Keratinocyte (primary cell): ENCODE measurements around the gene CSTB. TPM values are rescaled to one million over a fixed set of nuclear protein-coding genes. Genes with fewer than 3 reads are reported as not detected.

Experiments used
- DNase-seq: peaks from one replicate; pipeline ENCODE4 v3.0.0-alpha.2; 2011; ENCODE audit warnings: low read depth, missing footprints, low spot score
- FAIRE-seq: peaks from 2 replicates; lab custom pipeline; 2011; peaks lifted over from hg19 to GRCh38; lab: Jason Lieb, UNC
- H2AFZ ChIP-seq: 2 replicates; pipeline ENCODE4 v1.6.0; 2012; ENCODE audit warnings: low read length, control low read depth, inconsistent platforms; ENCODE audit not compliant: control insufficient read depth
- H3K27ac ChIP-seq: 2 replicates; pipeline ENCODE4 v1.5.1; 2011; ENCODE audit warnings: low read length; ENCODE audit not compliant: control insufficient read depth, insufficient read depth
- H3K27me3 ChIP-seq: 3 replicates; pipeline ENCODE4 v1.6.0; 2011; ENCODE audit warnings: low read length; ENCODE audit not compliant: control insufficient read depth, insufficient read depth; ENCODE audit errors: extremely low read depth
- H3K36me3 ChIP-seq, 2 experiments: 2 replicates in 1 of 2; 3 replicates in 1 of 2; pipeline ENCODE4 v1.5.1; 2011; ENCODE audit warnings: low read length in 2 of 2, mild to moderate bottlenecking in 1 of 2; ENCODE audit not compliant: control insufficient read depth in 2 of 2, insufficient read depth in 2 of 2; ENCODE audit errors: extremely low read depth in 1 of 2
- H3K4me1 ChIP-seq: 3 replicates; pipeline ENCODE4 v1.5.1; 2011; ENCODE audit warnings: low read length; ENCODE audit not compliant: control insufficient read depth, insufficient read depth; ENCODE audit errors: extremely low read depth
- H3K4me2 ChIP-seq: 3 replicates; pipeline ENCODE4 v1.6.0; 2011; ENCODE audit warnings: low read depth, low read length; ENCODE audit not compliant: control insufficient read depth, insufficient read depth; ENCODE audit errors: extremely low read depth
- H3K4me3 ChIP-seq, 3 experiments: fragments of 200-600 bp in 1 of 3; sonication (generic) in 1 of 3; 2 replicates in 2 of 3; 3 replicates in 1 of 3; pipeline ENCODE4 v1.5.1; 2011 to 2016; ENCODE audit warnings: low read length in 3 of 3, mild to moderate bottlenecking in 3 of 3, control low read depth in 2 of 3, inconsistent platforms in 1 of 3, low read depth in 1 of 3, mixed read lengths in 1 of 3, mixed run types in 1 of 3, moderate library complexity in 1 of 3; ENCODE audit not compliant: control insufficient read depth in 2 of 3, insufficient read depth in 2 of 3; ENCODE audit errors: extremely low read depth in 1 of 3
- H3K79me2 ChIP-seq: 2 replicates; pipeline ENCODE4 v1.6.0; 2012; ENCODE audit warnings: low read length; ENCODE audit not compliant: control insufficient read depth, insufficient read depth
- H3K9ac ChIP-seq: 3 replicates; pipeline ENCODE4 v1.6.0; 2011; ENCODE audit warnings: low read length; ENCODE audit not compliant: control insufficient read depth, insufficient read depth; ENCODE audit errors: extremely low read depth
- H3K9me1 ChIP-seq: 3 replicates; pipeline ENCODE4 v1.6.0; 2011; ENCODE audit warnings: low read length; ENCODE audit not compliant: control insufficient read depth, insufficient read depth; ENCODE audit errors: extremely low read depth
- H3K9me3 ChIP-seq: 2 replicates; pipeline ENCODE4 v1.5.1; 2012; ENCODE audit warnings: low read depth, low read length; ENCODE audit not compliant: control insufficient read depth
- H4K20me1 ChIP-seq: 3 replicates; pipeline ENCODE4 v1.6.0; 2011; ENCODE audit warnings: low read length; ENCODE audit not compliant: control insufficient read depth, insufficient read depth; ENCODE audit errors: extremely low read depth
- EZH2 ChIP-seq: IDR thresholded peaks from one replicate; pipeline ENCODE4 v1.6.1; 2012; ENCODE audit warnings: inconsistent platforms, mild to moderate bottlenecking, low read length, moderate library complexity
- dilution Hi-C: fragments of 300-500 bp; cut with MboI; formaldehyde crosslinking; loops from one replicate; pipeline ENCODE4 v1.7.0; 2020; ENCODE audit warnings: low sequenced_read_pairs; ENCODE audit not compliant: extremely low pct_ligation_motif_present
- polyA plus RNA-seq, 5 experiments: library from polyadenylated mRNA; depleted of rRNA in 3 of 5; stranded (reverse) in 3 of 5; stranded (forward) in 1 of 5; unstranded in 1 of 5; fragments of >200 nt; gene quantifications; 1 replicate in 1 of 5; 2 replicates in 3 of 5; 3 replicates in 1 of 5; pipeline versions ENCODE4 v1.2.1 to v1.2.3, GENCODE V29; 2011 to 2012; ENCODE audit warnings: missing spikeins in 2 of 5, low read depth in 1 of 5, low replicate concordance in 1 of 5
- TF ChIP-seq, protein P1 (sequence below), 3 experiments: IDR thresholded peaks in 1 of 3; conservative IDR thresholded peaks in 1 of 3; optimal IDR thresholded peaks in 1 of 3; 2 replicates in 2 of 3; 3 replicates in 1 of 3; pipeline versions ENCODE3 to v1.5.1; 2011; ENCODE audit warnings: low read length in 3 of 3, mild to moderate bottlenecking in 3 of 3, moderate library complexity in 2 of 3, control low read depth in 1 of 3, inconsistent platforms in 1 of 3; ENCODE audit not compliant: insufficient read depth in 2 of 3; ENCODE audit errors: extremely low read depth in 1 of 3

The CSTB gene
- polyA plus RNA-seq, 1 donor (not counting 4 experiments of a cell fraction or from before 2014, with no cell fraction given) = 126 TPM

DNA sequence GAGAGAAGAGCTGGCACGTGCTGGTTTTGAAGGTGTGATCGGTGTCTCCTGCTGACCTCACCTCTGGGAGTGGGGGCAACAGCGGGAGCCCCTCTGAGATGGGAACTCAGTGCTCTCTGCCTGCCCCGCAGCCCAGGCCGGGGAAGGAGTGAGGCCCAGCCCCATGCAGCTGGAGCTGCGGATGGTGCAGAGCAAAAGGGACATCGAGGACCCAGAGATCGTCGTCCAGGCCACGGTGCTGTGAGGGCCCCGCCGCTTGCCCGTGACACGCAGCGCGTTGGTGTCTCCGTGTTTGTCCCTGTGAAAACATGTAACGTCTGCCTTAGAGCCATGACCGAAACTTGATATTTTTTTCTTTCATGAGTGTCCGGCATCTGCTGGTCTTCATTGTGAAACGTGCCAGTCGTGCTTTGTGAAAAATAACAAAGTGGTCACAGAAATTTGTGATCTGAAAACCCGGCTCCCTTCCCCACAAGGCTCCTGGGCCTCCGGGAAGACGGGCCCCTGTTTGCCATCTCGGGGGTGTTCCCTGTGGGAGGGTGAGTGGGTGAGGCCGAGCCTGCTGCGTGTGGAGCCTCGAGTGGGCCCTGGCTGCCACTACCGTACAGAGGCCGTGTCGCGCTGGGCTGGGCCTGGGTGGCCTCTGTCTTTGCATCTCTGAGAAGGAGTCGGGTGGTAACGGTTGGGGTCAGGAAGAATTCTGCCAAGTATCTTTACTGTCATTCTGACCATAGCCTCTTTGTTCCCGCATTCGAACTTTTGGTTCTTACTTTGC is 20.1 kb downstream of the CSTB start:
- Histone ChIP-seq H3K9me3 (no peaks in the 10 kb centered on the region), H3K27me3 (no peaks in the 10 kb centered on the region), H3K79me2 (no peaks in the 10 kb centered on the region), H3K36me3 (peaks cover 47 to 59% of the 10 kb centered on the region in 2 experiments), H3K9ac (no peak overlapping the region), H3K4me1 (no peaks in the 10 kb centered on the region), H3K9me1 (no peaks in the 10 kb centered on the region), H4K20me1 (no peaks in the 10 kb centered on the region), H2AFZ (no peak overlapping the region), H3K27ac (no peak overlapping the region), H3K4me2 (no peak overlapping the region), H3K4me3 (no peak overlapping the region)
- no peak for TF ChIP-seq EZH2
- TF ChIP-seq, protein P1, sequence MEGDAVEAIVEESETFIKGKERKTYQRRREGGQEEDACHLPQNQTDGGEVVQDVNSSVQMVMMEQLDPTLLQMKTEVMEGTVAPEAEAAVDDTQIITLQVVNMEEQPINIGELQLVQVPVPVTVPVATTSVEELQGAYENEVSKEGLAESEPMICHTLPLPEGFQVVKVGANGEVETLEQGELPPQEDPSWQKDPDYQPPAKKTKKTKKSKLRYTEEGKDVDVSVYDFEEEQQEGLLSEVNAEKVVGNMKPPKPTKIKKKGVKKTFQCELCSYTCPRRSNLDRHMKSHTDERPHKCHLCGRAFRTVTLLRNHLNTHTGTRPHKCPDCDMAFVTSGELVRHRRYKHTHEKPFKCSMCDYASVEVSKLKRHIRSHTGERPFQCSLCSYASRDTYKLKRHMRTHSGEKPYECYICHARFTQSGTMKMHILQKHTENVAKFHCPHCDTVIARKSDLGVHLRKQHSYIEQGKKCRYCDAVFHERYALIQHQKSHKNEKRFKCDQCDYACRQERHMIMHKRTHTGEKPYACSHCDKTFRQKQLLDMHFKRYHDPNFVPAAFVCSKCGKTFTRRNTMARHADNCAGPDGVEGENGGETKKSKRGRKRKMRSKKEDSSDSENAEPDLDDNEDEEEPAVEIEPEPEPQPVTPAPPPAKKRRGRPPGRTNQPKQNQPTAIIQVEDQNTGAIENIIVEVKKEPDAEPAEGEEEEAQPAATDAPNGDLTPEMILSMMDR (optimal IDR thresholded peaks at IDR 0.05 in 1 of 3, IDR thresholded peaks at IDR 0.05 in 1 of 3, conservative IDR thresholded peaks at IDR 0.05 in 1 of 3; ENCODE audit: extremely low read depth in 1 of 3, insufficient read depth in 2 of 3, low read length in 3 of 3) = no peak
- no peak for FAIRE-seq
- no peak for DNase-seq
- dilution Hi-C loops = no loop called here

DNA sequence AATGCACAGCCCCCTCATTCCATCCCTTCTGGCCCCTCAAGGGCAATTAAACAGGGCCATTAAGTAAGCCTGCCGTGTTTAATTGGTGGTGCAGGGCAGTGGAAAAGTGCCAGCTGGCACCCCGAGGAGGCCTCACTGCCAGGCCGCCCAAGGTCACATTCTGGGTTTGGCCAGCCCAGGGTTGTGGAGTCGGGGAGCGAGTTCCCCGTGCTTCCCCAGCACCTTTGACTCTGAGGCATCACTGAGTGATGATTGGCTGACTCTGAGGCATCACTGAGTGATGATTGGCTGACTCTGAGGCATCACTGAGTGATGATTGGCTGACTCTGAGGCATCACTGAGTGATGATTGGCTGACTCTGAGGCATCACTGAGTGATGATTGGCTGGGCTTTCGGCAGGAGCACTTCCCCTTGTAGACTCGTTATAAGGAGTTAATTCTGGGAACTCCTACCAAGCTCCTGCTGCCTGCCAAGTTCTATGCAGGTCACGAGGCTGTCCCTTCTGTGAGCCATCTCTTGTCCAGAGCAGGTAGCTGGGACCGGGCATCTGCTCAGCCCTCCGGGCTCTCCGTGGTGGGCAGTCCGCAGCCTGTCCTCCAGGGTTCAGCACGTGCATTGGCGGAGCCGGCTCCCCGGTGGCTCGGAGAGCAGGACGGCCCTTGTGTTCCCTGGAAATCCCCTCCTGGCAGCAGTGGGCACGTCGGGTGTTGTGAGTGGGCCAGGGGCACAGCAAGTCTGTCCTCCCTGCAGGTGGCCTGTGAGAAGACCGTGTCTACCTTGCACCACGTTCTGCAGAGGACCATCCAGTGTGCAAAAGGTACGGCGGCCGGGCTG is 20.9 kb downstream of the CSTB start:
- TF ChIP-seq, protein P1 (optimal IDR thresholded peaks at IDR 0.05 in 1 of 3, IDR thresholded peaks at IDR 0.05 in 1 of 3, conservative IDR thresholded peaks at IDR 0.05 in 1 of 3; ENCODE audit: extremely low read depth in 1 of 3, insufficient read depth in 2 of 3, low read length in 3 of 3) = no peak
- TF ChIP-seq EZH2 = no peak
- no peak for DNase-seq
- Histone ChIP-seq H3K27me3 (no peaks in the 10 kb centered on the region), H3K4me2 (no peak overlapping the region), H2AFZ (no peak overlapping the region), H3K27ac (no peak overlapping the region), H3K36me3 (peaks cover 53 to 59% of the 10 kb centered on the region in 2 experiments), H3K4me1 (no peaks in the 10 kb centered on the region), H3K9me3 (no peaks in the 10 kb centered on the region), H3K9ac (no peak overlapping the region), H3K4me3 (no peak overlapping the region), H4K20me1 (no peaks in the 10 kb centered on the region), H3K79me2 (no peaks in the 10 kb centered on the region), H3K9me1 (no peaks in the 10 kb centered on the region)
- dilution Hi-C loops = no loop called here
- no peak for FAIRE-seq
